Activated T-cell treated with anti-CD3 and anti-CD28 coated beads, Interleukin-2, amount 50 U/mL, for 72 hours (primary cell): ENCODE data around the gene CALCA. TPM values are rescaled to one million over a fixed set of nuclear protein-coding genes. Genes with fewer than 3 reads are reported as not detected.

ENCODE experiments used
- ATAC-seq, 2 donors: fragments of 150-1000 bp; cut with Tn5 transposase; replicated peaks in 1 of 2; 2 replicates each; pipeline ENCODE4 v1.10.0; 2021; ENCODE audit warnings: moderate library complexity in 2 of 2, mild to moderate bottlenecking in 1 of 2
- DNase-seq, 2 donors: peaks; one replicate each; pipeline ENCODE4 v3.0.0; 2021 to 2022; ENCODE audit warnings: mixed read lengths in 1 of 2
- H3K27ac Mint-ChIP-seq: one replicate; pipeline ENCODE4 v1.8.0; 2022; ENCODE audit warnings: mild to moderate bottlenecking, moderate library complexity, mixed read lengths
- H3K27me3 Mint-ChIP-seq: one replicate; pipeline ENCODE4 v1.8.0; 2022; ENCODE audit warnings: low read depth, mixed read lengths
- H3K36me3 Mint-ChIP-seq, 2 donors: one replicate each; pipeline ENCODE4 v1.8.0; 2022; ENCODE audit warnings: mixed read lengths in 2 of 2, mild to moderate bottlenecking in 1 of 2; ENCODE audit not compliant: insufficient read depth in 2 of 2
- H3K4me1 Mint-ChIP-seq: one replicate; pipeline ENCODE4 v1.8.0; 2022; ENCODE audit warnings: low read depth, mixed read lengths
- H3K4me3 Mint-ChIP-seq, 2 donors: one replicate each; pipeline ENCODE4 v1.8.0; 2022; ENCODE audit warnings: mild to moderate bottlenecking in 2 of 2, mixed read lengths in 2 of 2, moderate library complexity in 2 of 2
- H3K9me3 Mint-ChIP-seq, 2 donors: one replicate each; pipeline ENCODE4 v1.8.0; 2022; ENCODE audit warnings: mixed read lengths in 2 of 2
- total RNA-seq, 2 donors: library from RNA; stranded (reverse); gene quantifications; one replicate each; pipeline ENCODE4 v1.2.3, GENCODE V29; 2022

CALCA gene
- total RNA-seq, 2 donors from 2014 or later = not detected

GRCh38 chr11:14972581-14973495 lies 687 bp upstream of the CALCA start:
- Mint-ChIP-seq H3K4me3 (peak overlapping the region; percentile 77 to 83), H3K27ac (no peak overlapping the region), H3K27me3 (peaks cover 85% of the 10 kb centered on the region), H3K36me3 (no peaks in the 10 kb centered on the region), H3K4me1 (peaks cover 34% of the 10 kb centered on the region), H3K9me3 (no peaks in the 10 kb centered on the region)
- ATAC-seq (peak; percentile 16 to 39), DNase-seq (peak; percentile 10 to 15)

DNA sequence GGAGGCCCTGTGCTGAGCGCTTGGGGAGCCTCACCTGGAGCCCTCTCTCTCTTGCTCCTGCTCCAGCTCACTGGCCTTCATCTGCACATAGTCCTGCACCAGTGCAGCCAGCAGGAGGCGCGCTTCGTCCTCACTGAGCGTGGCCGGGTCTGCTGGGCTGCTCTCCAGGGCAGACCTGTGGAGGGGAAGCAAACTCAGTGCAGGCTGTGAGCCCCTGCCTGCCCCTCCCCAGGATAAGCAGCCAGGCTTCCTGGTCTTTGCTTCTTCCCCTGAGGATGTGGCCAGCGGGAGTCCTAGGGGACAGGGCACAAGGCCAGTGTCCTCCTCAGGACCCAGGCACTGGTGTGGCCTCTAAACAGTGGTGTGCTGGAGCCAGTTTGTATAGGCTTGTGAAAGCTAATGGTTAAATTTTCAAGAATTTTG lies 2.2 kb downstream of the CALCA start:
- peak; percentile 45 to 59 for ATAC-seq
- H3K4me3 Mint-ChIP-seq = no peak overlapping the region

DNA sequence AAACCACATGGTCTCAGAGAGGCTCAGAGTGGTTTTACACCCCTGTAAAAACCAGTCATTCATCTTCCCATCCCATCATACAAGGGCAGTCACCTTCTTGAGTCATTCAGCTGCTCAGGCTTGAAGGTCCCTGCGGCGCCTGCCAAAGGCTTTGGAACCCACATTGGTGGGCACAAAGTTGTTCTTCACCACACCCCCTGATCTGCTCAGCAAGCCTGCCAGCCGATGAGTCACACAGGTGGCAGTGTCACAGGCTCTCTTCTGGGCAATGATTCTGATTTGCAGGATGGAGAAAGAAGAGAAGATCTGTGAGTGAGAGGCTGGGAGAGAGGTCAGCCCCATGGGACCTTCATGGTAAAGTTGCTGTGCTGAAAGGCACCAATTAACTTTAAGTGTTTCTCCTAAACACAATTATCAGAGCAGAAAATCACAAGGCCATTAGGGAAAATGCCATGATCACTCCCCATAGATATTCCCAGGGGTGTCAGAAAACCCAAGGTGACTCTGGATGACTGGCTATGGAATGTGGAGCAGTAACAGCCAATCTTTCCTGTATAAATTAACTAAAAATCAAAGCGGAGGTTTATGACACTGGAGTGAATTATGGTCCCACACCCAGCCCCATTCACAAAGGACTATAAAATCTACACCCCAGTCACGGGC lies 4.4 kb downstream of the CALCA start:
- ATAC-seq = peak; percentile 23 to 25
- Mint-ChIP-seq H3K4me1 (peaks cover 9% of the 10 kb centered on the region), H3K27ac (no peak overlapping the region), H3K4me3 (no peak overlapping the region), H3K27me3 (peaks cover 61% of the 10 kb centered on the region), H3K9me3 (no peaks in the 10 kb centered on the region), H3K36me3 (no peaks in the 10 kb centered on the region)
- no peak for DNase-seq

More for the DNA sequence above, 2.2 kb downstream of the CALCA start:
- H3K27ac Mint-ChIP-seq = no peak overlapping the region
- DNase-seq = peak; percentile 76 to 77
- no peaks in the 10 kb centered on the region for H3K36me3 Mint-ChIP-seq
- H3K4me1 Mint-ChIP-seq = peaks cover 29% of the 10 kb centered on the region
- no peaks in the 10 kb centered on the region for H3K9me3 Mint-ChIP-seq
- peaks cover 80% of the 10 kb centered on the region for H3K27me3 Mint-ChIP-seq

DNA sequence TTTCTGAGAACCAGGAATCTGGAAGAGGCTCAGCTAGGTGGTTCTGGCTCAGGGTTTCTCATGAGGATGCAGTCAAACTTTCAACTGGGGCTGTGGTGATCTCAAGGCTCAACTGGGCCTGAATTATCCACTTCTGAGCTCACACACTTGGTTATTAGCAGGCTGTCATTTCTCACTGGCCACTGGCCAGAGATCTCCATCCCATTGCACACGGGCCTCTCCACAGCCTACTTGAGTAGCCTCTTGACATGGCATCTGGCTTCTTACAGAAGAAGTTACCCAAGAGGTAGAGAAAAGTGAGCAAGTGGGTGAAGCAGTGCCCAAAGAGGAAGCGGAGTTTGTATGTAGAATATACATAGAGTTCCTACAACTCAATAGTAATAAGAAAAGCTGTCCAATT lies 16.0 kb downstream of the CALCA start:
- H3K27ac Mint-ChIP-seq = no peak overlapping the region
- H3K36me3 Mint-ChIP-seq = no peaks in the 10 kb centered on the region
- no peaks in the 10 kb centered on the region for H3K4me1 Mint-ChIP-seq
- ATAC-seq (no peak), DNase-seq (no peak)
- H3K4me3 Mint-ChIP-seq = no peak overlapping the region
- peaks cover 5% of the 10 kb centered on the region for H3K27me3 Mint-ChIP-seq
- H3K9me3 Mint-ChIP-seq = no peaks in the 10 kb centered on the region

DNA sequence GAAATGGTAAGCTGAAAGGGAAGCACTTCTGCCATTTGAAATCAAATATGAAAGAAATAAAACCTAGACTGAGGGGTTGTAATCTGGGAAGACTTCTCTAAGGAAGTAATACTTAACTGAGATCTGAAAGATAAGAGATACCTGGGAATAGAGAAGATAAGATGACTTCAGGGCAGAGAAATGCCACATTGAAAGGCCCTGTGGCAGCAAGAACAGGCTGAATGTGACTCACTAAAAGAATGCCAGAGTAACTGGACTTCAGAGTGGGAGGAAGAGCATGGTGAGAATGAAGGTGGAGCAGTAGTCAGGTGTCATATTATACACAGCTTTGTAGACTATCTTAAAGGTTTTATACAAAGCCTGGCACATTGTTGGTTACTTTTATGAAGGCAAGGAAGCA lies 17.6 kb downstream of the CALCA start:
- Mint-ChIP-seq H3K4me1 (no peaks in the 10 kb centered on the region), H3K4me3 (no peak overlapping the region), H3K27ac (no peak overlapping the region), H3K27me3 (peaks cover 5% of the 10 kb centered on the region), H3K36me3 (no peaks in the 10 kb centered on the region), H3K9me3 (no peaks in the 10 kb centered on the region)
- no peak for ATAC-seq
- DNase-seq = no peak

GRCh38 chr11:14953904-14954303 lies 18.2 kb downstream of the CALCA start:
- no peak overlapping the region for H3K4me3 Mint-ChIP-seq
- no peaks in the 10 kb centered on the region for H3K9me3 Mint-ChIP-seq
- H3K4me1 Mint-ChIP-seq = no peaks in the 10 kb centered on the region
- no peak overlapping the region for H3K27ac Mint-ChIP-seq
- no peaks in the 10 kb centered on the region for H3K36me3 Mint-ChIP-seq
- no peak for ATAC-seq
- H3K27me3 Mint-ChIP-seq = peaks cover 5% of the 10 kb centered on the region
- no peak for DNase-seq

DNA sequence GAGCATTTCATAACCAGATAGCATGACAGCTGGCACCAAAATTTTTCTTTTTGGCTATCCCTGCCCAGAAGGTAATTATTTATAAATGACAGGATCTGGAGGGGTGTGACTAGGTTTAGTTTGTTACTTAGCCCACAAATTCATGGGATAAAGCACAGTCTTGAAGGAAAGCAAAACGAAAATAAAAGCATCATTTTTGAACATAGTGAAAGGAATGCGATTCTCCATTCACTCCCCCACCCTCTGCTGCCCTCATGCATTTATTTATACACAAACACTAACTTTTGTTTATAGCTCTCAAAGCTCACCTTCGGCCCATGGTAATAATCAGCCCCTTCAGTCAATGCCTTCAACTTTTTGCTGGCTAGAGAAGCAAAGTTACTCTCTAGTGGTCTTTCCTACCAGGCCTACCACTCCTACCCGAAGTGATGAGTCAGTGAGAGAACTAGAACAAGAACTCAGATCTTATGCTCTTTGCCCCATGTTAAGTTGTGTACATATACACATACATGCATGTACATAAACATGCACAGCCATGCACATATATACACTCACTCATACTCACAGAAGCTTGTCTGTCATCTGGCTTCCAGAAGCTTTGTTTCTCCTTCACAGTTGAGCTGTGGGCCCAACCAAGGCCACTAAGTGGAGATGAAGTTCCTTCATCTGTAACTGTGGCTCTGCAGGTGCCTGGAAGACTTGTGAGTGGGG lies 22.6 kb downstream of the CALCA start:
- ATAC-seq = no peak
- DNase-seq = no peak
- Mint-ChIP-seq H3K4me1 (no peaks in the 10 kb centered on the region), H3K9me3 (no peaks in the 10 kb centered on the region), H3K27ac (no peak overlapping the region), H3K4me3 (no peak overlapping the region), H3K36me3 (no peaks in the 10 kb centered on the region), H3K27me3 (no peaks in the 10 kb centered on the region)

DNA sequence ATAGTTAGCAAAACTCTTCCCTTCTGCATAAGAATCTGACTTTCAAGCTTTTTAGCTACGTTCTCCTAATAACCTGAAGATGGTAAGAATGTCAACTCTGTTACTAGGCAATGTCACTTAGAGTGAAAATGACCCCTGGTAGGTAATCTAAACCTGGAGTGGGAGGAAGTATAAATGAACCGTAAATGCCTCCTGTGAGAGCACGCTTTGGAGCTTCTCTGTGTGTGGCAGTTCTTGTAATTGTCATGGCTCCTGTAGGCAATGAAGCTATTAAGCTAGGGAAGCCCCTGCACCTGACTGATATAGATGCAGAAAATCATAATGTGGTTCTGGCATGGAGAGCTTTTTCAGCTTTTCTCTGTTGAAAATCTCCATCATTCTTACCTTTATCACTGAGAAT lies 29.4 kb downstream of the CALCA start:
- Mint-ChIP-seq H3K27ac (no peak overlapping the region), H3K4me1 (no peaks in the 10 kb centered on the region), H3K4me3 (no peak overlapping the region), H3K27me3 (no peaks in the 10 kb centered on the region), H3K36me3 (no peaks in the 10 kb centered on the region), H3K9me3 (no peaks in the 10 kb centered on the region)
- DNase-seq (no peak), ATAC-seq (no peak)

GRCh38 chr11:14938936-14939335 lies 33.2 kb downstream of the CALCA start:
- ATAC-seq = no peak
- Mint-ChIP-seq H3K27ac (no peak overlapping the region), H3K4me3 (no peak overlapping the region)

DNA sequence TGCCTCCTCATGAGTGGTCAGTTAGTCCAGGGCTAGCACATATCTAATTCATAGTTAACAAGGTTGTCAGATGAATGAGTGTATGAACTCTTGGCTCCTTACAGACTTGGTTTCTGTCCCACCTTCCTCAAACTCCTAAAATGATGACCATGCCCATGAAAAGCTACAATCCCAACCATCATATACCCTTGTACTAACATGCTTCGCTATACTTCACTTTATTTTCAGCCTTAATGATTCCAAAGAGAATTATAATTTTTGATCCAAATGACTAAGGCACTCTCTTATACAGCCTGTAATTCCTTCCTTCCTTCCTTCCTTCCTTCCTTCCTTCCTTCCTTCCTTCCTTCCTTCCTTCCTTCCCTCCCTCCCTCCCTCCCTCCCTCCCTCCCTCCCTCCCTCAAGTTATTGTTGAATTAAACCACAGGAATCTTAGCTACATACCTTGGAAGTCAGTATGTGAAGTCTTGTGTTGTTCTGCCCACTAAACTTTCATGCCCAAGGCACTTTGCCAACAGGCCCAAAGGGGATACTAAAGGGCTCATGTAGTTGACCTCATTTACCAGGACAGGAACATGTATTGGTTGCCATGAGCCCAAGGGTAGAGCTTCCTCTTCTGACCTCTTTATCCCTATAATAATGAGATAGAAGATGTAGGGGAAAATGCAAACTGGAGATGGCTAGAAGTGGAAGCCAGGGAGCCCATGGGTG lies 37.4 kb downstream of the CALCA start:
- Mint-ChIP-seq H3K4me3 (no peak overlapping the region), H3K27me3 (no peaks in the 10 kb centered on the region), H3K36me3 (peaks cover 0 to 1% of the 10 kb centered on the region in 2 donors), H3K27ac (no peak overlapping the region), H3K4me1 (no peaks in the 10 kb centered on the region), H3K9me3 (peaks cover 0 to 4% of the 10 kb centered on the region in 2 donors)
- DNase-seq (no peak), ATAC-seq (no peak)

More at GRCh38 chr11:14938936-14939335, 33.2 kb downstream of the CALCA start:
- peaks cover 0 to 2% of the 10 kb centered on the region in 2 donors for H3K9me3 Mint-ChIP-seq
- H3K36me3 Mint-ChIP-seq = peaks cover 0 to 1% of the 10 kb centered on the region in 2 donors
- H3K4me1 Mint-ChIP-seq = no peaks in the 10 kb centered on the region
- no peaks in the 10 kb centered on the region for H3K27me3 Mint-ChIP-seq
- DNase-seq = no peak

GRCh38 chr11:14932447-14932846 lies 39.7 kb downstream of the CALCA start:
- peaks cover 2 to 7% of the 10 kb centered on the region in 2 donors for H3K36me3 Mint-ChIP-seq
- H3K4me3 Mint-ChIP-seq = no peak overlapping the region
- no peaks in the 10 kb centered on the region for H3K27me3 Mint-ChIP-seq
- DNase-seq (no peak), ATAC-seq (peak in 1 of 2 donors; percentile 55)
- H3K27ac Mint-ChIP-seq = no peak overlapping the region
- H3K9me3 Mint-ChIP-seq = peaks cover 1 to 7% of the 10 kb centered on the region in 2 donors
- H3K4me1 Mint-ChIP-seq = no peaks in the 10 kb centered on the region

DNA sequence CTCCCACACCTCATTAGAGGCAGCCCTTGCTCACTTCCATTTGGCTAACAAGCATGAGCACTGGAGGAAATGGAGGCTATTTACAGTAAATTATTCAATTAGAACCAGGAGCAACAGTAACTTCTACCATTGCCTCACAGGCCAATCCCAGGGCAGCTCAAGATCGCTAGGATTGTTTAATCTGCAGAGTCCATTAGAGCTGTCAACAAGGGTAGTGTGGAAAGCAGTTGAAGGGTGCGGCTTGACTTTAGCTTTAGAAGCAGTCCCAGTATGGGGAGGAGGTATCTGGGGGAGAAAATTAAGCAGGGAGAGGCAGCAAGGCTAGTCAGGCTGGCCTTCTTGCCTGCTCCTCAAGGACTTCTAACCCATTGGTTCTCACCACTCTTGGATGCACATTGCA lies 41.8 kb downstream of the CALCA start:
- no peak for DNase-seq
- H3K27ac Mint-ChIP-seq = no peak overlapping the region
- no peak for ATAC-seq
- peaks cover 2 to 9% of the 10 kb centered on the region in 2 donors for H3K36me3 Mint-ChIP-seq
- H3K4me1 Mint-ChIP-seq = no peaks in the 10 kb centered on the region
- no peak overlapping the region for H3K4me3 Mint-ChIP-seq
- H3K9me3 Mint-ChIP-seq = peaks cover 1 to 7% of the 10 kb centered on the region in 2 donors
- no peaks in the 10 kb centered on the region for H3K27me3 Mint-ChIP-seq
